Activated gamma-delta T cell treated with anti-CD3 and anti-CD28 coated beads, Interleukin-2, amount 50 U/mL, for 16 hours (primary cell): ENCODE data around the gene HIPK2.

ENCODE experiments used
- DNase-seq: peaks from one replicate; pipeline ENCODE4 v3.0.0-alpha.2; 2020; ENCODE audit warnings: low read depth

The HIPK2 gene

DNA sequence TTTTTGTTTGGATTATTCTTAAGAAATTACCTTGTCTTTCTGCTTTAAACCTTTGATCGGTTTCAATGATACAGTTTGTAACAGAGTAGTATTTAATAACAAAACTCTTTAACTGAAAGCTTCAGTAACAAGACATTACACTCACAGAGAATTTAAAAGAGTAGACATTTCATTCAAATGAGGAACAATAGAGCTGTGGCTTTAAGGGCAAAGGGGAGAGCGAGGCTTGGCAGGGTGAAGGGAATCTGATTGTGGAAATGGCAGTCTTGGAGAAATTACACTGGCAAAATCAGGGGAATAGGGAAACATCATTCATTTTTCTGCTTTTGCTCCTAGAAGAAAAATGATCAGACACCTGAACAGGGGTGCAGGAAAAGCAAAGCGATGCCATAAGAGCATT is 5.1 kb upstream of the HIPK2 start:
- DNase-seq: no peak

DNA sequence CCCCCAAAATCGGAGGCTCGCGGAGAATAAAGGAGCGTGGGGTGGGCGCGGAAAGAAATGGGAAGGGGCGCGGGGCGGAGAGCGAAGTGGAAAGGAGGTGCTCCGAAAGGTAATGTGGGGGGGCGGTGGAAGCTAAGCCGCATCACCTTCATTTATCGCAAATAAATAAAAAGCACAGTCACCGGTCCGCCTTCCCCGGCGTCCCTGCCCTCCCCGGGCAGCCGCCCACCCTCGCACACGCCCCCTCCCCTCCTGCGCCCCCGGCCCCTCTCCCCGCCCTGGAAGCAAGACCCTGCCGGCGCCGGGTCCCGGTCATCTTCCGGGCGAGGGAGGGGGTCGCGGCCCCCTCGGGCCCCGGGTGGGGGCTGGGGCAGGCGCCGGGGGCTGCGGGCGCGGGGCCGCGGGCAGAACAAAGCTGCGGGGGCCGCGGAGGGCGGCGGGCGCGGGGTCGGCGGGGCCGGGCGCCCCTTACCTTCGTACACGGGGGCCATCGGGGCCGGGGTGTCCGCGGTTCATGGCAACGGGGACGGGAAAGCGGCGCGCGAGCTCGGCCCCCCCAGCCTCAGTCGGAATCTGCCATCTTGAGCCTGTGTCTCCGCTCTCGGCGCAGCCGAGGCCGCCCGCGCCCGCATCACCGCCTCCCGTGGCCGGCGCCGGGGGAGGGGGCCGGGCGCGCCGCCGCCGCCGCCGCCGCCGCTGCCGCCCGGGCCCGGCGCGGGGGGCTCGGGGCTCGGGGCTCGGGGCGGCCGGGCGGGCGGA is 486 bp downstream of the HIPK2 start:
- DNase-seq: no peak

DNA sequence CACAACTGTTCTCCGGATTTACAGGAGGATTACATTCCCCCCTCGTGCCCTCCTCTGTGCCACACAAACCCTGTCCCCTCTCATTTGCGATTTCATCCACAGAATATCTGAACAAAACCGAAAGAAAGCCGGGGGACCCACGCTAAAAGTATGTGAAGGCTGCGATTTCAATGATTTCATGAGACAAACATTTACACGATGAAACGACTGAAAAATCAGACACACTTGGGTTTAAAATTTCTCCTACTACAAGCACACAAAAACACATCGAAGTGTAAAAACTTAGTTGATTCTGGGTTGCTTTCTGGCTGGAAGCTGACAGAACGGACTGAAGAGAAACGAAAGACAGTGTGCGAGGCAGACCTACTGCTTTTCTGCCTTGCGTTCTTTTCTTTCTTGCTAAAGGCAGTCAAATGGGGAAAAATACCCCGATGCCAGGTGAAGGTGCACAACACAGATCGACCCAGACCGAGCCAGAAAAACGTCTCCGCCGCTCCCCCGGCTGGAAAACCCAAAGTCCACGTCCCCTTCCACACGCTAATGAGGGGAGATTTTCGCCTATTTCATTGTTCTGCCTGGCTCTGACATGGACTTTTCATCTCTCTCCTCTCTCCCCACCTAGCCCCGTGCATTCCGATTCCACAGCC is 1.2 kb downstream of the HIPK2 start:
- no peak for DNase-seq

DNA sequence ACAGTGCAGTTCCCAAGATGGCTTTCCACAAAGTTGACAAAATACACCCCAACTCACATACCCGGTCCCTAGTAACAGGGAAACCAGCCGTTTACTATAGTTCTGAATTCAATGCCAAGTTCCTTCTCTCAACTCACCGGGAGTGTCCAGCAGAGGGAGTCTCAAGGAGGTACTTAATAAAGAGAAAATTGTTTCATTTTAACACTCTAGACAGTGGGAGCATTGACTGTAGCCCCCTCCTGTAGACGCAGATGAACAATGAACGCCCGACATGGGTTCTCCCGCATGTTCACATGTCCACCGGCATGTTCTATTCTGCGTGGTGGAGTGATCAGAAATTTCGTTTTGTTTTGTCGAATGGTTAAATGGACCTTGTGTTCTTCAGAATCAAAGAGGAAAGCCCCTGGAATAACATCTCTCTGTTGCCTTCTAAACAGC is 1.9 kb downstream of the HIPK2 start:
- DNase-seq: peak; percentile 22

DNA sequence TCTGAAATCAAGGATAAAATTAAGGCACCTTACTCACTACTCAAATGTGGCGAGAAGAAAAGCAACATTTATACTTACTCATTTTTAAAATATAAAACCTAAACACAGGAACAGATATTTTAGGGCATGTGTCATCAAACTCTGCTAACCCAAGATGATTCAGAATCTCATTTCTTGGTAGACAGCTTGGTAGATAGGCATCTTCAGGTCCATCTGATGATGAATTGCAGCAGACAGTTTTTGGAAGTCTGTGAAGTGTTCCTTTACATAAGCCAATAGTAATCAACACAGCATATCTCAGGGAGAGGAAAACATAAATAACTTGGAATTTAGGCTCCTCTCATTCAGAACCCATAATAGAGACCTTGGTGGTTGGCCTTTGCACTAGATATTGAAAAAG is 3.4 kb downstream of the HIPK2 start:
- DNase-seq: no peak

DNA sequence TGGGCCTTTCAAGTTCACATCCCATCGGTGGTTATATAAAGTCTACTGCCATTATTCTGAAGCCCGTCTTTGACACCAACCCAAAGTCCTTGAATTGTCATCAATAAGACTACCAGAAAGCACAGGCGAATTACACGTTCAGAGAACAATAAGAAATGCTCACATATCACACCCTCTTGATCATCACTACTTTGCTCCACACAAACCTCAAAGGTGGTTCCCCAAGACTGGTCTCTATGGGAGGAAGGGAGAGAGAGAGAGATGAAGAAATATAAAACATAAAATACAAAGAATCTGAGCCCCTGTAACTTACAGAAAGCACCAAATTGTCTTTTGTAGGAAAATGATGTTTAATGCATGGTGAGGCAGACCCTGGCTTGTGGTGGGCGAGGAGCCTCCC is 4.4 kb downstream of the HIPK2 start:
- no peak for DNase-seq

DNA sequence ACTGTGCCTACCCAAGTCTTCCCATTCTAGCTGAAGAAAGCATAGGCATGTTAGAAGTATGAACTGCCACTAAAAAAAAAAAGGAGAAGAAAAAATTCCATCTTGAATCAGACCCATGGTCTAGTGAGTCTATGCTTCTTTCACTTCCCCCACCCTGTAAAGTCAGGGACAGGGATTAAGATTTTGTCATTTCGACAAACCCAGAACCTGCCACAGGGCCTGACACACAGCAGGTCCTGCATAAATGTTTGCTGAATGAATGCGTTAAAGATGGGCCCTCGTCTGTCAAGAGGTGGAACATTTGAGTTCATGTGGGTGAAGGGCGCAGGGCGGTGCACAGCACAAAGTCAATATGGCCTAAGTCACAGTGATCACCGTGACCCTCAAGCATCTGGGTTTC is 4.9 kb downstream of the HIPK2 start:
- no peak for DNase-seq

DNA sequence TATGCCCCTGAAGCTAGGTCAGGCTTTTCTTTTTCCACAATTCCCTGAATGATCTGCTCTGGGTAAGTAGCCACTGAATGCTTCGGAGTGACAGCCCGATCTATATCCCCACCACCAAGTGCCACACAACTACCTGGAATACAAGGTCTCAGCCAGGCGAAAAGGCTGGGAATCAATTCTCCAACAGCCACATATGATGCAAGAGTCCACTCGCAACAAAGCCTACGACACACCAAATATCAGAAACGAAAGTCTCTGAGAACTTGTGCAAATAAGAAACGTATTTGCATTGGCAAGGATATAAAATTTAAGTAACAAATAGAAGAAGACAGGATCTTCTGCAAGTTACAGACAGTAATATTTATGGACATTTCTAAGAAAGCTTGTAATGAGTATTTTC is 5.7 kb downstream of the HIPK2 start:
- DNase-seq: no peak

DNA sequence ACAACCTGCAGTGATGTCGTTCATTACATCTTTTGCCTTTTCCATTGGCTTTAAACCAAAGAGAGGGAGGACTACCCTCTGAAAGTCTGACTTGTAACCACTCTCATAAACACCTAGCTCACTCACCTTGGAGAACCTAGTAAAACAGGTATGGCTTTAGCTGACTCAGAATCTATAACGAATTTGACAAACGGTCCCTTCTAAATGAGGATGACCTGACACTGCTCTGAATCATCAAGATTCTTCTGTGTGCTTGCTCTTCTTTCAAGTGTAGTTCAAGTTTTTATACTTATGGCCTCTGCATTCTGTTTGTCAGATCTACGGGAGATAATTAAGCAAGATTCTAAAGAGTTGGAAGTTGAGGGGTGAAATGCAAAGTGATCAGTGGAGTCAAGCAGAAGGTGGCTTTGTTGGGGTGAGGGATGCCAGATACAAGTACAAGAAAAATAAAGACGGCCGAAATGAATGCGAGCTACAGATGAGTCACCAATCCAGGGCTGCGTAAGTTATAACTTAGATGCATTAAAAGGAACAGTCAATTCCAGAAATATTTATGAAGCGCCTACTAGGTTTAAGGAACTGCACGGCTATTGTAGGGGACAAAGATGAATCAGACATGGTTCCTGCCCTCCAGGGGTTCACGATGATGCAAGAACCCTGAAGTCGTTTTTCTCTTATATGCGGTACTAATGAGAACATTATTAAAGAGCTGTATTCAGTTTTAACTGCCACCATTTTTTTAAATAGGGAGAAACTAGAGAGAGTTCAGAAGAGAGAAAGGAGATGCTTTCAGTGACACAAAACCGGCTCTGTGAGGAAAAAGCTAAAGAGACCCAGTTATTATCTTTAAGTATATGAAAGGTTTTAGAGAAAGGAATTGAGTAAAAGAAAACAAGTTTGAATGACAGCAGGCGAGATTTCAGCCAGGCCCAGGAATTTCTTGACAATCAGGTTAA is 6.5 kb downstream of the HIPK2 start:
- DNase-seq: no peak

DNA sequence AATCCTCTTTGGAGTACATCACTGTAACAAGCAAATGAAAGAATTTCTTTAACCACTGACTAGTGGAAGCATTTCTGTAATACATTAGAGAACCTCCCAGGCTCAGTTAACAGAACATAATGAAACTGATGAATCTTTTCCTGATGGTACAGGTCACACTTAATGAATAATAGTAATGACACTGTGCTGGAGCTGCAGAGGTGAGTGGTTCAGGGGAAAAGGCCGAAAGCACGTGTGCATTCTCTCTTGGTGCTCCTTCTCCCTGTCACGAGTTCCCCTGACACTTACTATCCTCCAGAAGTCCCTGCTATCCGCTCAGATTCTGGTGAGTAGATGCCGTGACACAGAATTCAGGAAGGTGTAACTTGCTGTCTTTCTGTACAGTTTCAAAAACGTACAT is 8.0 kb downstream of the HIPK2 start:
- no peak for DNase-seq

DNA sequence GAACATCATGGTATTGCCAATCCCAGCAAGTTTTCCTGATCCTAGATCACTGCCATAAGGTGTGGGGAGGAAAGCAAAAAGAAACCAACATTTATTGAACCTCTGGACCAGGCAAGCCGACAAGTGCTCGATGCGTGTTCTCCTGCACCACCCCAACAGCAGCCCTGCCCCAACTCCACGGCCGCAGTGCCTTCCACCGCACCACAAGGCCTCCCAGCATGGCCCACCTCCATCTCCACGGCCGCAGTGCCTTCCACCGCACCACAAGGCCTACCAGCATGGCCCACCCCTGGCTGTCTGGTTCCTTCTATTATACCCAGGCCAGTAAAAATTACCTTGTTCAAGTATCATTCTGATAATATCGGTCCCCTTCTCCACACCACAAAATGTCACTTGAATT is 8.7 kb downstream of the HIPK2 start:
- no peak for DNase-seq

DNA sequence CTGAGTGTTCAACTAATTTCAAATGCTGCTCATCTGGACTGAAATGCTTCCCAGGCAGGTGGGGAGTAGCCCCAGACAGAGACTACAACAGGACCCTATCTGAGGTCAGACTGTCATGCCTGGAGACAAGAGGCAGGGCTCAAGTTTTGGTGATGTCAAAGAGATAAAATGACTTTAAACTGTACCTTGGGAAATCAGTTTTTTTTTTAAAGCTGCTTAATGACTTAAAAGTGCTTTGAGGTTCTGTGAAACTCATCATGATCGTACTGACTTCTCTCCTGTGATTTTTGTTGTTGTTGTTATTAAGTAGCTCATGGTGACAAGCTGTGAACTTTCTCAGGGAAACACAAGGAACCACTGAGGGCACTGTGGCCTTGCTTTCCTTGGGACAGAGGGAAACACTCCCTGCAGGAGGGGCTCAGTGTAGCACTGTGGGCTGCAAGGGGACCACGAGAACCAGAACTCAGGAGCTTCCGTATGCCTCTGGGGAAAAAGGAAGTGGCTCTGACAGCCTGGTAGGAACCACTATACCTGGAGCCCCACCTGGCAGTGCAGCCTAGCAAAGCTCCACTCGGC is 9.5 kb downstream of the HIPK2 start:
- DNase-seq: no peak

DNA sequence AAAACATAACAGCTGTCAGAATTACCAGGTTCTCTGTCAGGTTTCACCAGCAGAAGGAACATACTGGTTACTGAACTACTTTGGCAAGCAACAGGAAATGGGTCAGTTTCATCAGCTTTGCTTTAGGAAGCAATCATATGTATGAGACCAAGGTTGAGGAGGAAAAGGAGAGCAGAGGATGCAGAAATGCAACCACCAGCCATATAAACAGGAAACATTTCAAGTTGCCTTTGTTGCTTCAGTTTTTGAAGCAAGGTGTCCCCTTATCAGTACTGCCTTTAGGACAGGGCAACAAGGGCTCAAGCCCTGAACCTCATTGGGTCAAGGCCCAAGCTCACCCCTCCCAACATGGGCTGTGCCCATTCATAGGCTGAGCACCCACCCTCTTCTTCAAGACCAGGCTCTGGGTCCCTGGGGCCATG is 10.2 kb downstream of the HIPK2 start:
- no peak for DNase-seq

DNA sequence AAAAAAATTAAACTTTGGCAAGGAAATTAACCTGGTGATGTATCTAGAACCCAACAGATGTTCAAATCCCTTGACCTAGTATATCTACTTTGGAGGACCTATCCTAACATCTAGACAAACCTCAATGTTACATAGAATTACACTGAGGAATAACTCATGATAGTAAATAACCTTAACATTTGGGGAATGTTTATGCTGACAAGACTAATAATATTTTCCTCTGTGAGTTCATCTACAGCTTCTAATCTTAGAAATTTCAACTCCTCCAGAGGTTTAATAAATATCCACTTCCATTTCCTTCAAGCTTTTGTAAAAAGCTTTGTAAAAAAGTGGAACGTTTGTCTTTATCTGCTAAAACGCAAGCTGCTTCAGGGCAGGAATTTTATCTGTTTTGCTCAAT is 12.7 kb downstream of the HIPK2 start:
- no peak for DNase-seq

DNA sequence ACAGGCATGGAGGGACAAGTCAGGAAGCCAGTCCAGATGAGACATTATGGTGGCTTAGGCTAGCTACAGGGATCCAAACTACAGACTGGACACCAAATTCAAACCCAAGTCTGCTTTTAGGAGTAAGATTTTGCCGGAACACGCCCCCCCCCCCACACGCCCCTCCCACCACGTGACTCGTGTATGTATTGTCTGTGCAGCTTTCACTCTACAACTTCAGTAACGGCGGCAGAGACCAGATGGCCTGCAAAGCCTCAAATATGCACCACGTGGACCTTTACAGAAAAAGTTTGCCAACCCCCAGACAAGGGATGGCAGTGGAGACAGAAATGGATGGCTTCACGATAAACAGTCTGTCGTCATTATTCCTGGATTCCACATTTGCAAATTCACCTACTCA is 14.5 kb downstream of the HIPK2 start:
- DNase-seq: no peak

DNA sequence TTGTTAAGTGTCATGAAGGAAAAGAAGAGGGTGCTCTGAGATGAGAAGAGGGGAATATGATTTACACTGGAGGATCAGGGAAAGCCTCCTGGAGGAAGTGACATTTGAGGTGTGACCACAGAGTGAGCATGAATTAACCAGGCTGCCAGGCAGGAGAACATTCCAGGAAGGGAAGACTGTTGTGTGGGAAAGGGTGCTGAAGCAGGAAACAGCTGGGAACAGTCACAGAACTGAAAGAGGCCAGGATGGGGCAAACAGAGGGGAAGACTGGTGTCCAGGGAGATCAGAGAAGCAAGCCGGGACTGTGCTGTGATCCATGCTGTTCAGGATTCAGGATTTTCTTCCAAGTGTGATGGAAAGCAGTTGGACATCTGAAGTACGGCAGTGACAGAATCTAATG is 14.9 kb downstream of the HIPK2 start:
- no peak for DNase-seq

DNA sequence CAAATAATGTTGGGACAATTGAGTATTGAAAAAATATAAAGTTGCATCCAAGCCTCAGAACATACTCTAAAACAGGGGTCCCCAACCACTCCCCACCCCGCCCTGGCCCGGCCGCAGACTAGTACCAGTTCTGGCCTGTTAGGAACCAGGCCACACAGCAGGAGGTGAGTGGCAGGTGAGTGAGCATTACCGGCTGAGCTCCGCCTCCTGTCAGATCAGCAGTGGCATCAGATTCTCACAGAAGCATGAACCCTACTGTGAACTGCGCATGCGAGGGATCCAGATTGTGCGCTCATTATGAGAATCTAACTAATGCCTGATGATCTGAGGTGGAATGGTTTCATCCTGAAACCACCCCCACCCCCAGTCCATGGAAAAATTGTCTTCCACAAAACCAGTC is 19.4 kb downstream of the HIPK2 start:
- DNase-seq: no peak

DNA sequence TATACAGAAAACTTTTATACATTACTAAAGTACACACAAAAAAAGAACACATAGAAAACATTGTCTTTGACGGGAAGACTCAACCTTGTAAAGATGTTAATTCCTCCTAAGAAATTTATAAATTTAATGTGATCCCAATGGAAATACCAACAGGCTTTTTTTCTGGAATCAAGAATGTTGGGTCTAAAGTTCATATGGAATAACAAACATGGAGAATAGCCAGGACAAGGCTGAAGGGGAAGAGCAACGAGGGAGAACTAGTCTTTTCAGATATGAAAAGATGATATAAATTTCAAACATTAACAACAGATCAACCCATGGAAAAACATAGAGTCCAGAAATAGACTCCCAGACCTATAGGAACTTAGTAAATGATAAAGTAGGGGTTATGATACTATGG is 19.8 kb downstream of the HIPK2 start:
- no peak for DNase-seq

DNA sequence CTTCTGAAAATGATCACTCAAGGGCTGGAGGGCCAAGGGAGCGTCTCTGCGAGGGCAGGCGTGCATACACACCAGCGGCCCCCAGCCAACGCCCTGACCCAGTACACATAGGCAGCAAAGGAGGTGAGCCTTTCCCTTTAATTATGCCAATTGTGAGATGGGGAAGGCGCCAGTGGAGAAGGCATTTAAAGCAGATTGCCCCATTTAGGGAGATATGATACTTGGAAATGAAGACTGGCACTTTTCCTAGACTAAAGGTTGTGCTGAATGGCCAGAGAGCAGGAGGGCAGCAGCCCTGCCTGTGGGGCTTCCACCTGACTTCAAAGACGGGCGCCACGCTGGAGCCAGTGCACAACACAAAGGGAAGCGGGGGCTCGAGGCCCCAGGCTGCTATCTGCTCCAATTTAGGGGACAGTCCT is 24.1 kb downstream of the HIPK2 start:
- no peak for DNase-seq

DNA sequence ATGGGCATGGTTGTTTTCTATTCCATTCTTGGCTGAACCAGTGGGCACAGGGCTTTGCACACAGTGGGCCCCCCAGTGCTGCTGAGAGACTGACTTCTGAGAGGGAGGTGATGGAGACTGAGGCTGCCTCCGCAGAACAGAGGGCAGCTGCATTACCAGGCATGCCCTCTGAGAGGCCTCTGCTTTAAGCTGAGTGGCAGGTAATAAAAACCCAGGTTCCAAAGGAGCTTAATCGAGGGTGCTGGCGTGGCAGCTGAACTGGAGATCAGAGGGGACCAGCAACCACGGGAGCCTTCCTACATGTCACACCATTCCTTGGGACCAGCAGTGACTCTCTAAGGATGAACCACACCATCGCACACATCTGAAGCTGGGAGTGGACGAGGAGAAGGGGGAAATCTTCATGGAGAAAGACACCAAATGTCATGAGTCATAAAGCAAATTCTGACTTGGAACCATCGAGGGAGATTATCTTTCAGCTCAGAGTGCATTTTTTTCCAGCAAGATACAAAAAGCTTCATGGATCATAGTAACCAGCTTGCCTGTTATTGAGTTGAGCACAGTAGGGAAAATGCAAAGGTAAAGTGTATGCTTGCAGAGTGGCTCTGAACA is 24.6 kb downstream of the HIPK2 start:
- no peak for DNase-seq

DNA sequence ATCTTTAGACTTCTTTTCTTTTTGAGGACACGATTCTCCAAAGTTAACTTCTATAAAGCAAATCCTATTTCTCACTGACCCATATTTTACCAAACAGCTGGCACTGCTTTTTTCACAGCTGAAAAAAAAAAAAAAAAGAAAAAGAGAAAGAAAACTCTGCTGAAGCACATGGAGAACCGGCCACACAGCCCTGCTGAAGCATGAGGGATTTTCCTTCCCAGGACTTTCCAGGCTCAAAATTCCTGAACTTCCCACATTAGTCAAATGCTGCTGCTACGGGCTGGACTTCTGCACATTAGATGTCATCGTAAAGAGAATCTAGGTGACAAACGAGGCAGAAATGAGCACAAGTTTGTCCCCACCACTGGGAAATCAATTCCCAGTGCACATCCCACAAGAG is 25.2 kb downstream of the HIPK2 start:
- no peak for DNase-seq

DNA sequence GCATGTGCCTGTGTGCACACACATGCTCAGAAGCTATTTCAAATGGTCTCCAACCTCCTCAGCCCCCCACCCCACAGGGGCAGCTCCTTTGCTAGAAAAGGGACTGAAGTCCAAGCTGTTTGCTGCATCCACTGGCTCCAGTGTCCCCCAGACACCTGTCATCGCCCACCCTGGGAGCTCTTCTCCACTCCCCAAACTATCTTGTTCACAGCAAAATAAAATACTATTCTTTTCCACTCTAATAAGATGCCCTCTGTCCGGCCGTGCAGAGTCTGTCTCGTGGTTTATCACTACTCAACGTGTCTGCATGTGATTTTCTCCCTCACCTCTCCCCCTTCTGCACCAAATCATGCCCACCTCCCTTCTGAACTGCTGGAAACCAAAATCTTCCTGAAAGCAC is 25.6 kb downstream of the HIPK2 start:
- no peak for DNase-seq
